ENCODE data around the gene PKHD1.

DNA sequence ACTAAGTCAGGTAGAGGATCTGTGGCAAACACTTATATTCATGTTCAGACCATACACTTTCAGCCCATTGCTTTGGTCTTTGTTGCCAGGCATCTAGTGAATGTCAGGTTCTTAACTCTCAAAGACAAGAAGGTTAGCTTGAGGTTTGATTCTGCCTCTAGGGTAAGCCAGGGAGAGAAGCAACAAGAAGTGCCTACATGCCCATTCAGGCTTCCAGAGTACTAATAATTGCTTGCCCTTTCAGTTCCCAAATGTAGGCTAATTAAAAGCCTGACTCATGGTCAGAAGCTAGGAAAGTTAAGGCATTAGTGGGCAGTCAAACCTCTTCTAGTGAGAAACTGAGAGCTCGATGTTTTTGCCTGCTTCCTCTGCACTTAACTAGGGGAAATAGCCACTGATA lies 492.4 kb downstream of the PKHD1 start:
- TF ChIP-seq, protein P1, sequence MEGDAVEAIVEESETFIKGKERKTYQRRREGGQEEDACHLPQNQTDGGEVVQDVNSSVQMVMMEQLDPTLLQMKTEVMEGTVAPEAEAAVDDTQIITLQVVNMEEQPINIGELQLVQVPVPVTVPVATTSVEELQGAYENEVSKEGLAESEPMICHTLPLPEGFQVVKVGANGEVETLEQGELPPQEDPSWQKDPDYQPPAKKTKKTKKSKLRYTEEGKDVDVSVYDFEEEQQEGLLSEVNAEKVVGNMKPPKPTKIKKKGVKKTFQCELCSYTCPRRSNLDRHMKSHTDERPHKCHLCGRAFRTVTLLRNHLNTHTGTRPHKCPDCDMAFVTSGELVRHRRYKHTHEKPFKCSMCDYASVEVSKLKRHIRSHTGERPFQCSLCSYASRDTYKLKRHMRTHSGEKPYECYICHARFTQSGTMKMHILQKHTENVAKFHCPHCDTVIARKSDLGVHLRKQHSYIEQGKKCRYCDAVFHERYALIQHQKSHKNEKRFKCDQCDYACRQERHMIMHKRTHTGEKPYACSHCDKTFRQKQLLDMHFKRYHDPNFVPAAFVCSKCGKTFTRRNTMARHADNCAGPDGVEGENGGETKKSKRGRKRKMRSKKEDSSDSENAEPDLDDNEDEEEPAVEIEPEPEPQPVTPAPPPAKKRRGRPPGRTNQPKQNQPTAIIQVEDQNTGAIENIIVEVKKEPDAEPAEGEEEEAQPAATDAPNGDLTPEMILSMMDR (IDR thresholded peaks at IDR 0.05): no peak
- TF ChIP-seq POLR2A (IDR thresholded peaks at IDR 0.05): no peak

Data from body of pancreas (tissue), 4 donors.